Inferior parietal cortex (tissue), 1 donor: Measurements from ENCODE around the gene NT5DC2.

ENCODE experiments used
- DNase-seq: peaks from one replicate; pipeline ENCODE4 v3.0.0-alpha.2; 2016; ENCODE audit errors: extremely low spot score

NT5DC2 gene

DNA sequence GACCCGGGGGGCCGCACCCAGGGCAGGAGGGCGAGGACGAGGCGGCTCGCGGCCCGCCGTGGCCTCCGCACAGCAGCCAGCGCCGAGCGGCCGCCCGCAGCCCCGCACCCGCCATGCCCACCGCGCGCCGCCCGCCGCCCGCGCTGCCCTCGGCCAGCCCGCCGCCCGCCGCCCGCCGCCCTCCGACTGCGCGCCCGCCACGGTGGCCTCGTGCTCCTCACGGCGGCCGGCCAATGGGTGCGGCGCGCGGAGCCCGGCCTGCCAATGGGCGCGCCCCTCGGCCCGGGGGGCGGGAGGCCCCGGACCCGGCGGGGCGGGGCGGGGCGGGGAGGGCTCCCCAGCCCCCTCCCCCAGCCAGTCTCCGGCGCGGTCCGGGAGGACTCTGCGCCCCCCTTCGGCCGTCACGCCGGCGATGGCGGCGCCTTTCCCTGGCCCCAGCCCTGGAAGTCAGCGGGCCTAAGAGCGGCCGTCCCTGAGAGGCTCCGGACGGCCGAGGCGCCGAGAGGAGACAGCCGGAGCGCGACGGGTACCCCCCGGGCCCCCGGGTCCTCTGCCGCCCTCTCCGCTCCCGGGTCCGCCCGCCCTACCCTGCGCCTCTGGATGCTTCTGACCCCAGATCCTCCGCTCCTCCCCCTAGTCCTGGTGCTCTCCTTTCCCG, at the start of gene NT5DC2:
TSS of gene NT5DC2 (minus strand) at position 235 of the 658 bp plus-strand sequence. CDS start at position 115, 120 bp downstream.
- DNase-seq = no peak

DNA sequence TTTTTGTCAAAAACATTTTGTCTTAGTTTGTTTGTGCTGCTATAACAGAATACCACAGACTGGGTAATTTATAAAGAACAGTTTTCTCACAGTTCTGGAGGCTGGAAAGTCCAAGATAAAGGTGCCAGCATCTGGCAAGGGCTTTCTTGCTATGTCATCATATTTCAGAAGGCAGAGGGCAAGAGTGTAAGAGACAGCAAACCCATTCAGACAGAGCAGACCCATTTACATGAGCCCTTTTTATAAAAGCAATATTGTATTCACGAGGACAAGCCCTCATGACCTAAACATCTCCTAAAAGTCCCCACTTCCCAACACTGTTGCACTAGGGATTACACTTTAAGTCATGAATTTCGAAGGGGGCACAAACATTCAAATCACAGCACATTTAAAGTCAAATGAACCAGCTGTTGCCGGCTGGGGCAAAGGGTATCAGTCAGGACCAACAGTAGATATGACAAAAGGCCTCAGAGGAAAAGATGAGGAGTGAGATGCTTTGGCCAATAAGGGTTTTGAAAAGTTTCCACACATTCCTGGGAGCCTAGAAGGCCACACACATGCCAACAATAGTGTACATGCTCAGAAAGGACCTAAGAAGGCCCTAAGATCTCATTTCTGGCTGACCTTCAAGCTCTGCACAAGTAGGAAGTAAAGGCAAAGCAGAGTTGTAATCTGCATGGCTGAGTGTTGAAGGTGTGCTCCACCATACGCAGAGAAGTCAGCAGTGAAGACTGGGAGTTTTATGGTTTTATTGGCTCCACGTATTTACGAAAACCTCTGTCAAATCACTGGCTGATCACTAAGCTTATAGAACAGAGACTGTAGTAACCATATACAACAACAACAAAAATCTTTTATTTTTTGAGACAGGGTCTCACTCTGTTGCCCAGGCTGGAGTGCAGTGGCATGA, 40.7 kb upstream of the NT5DC2 start:
- DNase-seq = no peak

DNA sequence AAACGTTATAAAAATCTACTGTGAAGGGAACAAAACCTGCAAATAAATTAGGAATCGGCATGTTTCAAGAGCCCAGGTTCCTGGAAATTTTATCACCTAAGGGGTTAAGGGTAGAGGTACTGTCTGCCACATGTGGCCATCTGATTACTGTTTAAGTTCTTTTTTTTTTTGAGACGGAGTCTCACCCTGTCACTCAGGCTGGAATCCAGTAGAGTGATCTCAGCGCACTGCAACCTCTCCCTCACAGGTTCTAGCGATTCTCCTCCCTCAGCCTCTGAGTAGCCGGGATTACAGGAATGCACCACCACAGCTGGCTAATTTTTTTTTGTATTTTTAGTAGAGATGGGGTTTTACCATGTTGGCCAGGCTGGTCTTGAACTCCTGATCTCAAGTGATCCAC, 38.6 kb upstream of the NT5DC2 start:
- no peak for DNase-seq

DNA sequence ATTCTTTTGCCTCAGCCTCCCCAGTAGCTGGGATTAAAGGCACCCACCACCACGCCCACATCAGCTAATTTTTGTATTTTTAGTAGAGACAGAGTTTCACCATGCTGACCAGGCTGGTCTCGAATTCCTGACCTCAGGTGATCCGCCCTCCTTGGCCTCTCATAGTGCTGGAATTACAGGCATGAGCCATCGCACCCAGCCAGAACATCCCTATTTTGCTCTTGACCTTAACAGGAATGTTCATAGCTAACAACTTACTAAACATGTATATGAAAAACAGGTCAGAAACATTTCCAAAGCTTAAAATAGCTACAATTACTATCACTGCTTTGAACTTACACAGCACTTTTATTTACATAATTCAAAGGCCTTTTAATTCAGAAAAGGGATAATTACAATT, 36.4 kb upstream of the NT5DC2 start:
- no peak for DNase-seq

DNA sequence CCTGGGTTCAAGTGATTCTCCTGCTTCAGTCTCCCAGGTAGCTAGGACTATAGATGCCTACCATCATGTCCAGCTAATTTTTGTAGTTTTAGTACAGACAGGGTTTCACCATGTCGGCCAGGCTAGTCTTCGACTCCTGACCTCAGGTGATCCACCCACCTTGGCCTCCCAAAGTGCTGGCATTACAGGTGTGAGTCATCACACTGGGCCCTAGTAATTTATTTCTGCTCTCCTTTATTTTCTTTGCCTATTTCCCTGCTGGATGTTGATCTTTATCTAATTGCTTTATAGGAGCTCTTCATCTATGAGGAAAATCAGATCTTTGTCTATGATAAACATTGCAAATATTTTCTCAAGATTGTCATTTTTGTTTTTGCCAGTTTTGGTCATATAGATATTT, 34.4 kb upstream of the NT5DC2 start:
- DNase-seq = no peak

DNA sequence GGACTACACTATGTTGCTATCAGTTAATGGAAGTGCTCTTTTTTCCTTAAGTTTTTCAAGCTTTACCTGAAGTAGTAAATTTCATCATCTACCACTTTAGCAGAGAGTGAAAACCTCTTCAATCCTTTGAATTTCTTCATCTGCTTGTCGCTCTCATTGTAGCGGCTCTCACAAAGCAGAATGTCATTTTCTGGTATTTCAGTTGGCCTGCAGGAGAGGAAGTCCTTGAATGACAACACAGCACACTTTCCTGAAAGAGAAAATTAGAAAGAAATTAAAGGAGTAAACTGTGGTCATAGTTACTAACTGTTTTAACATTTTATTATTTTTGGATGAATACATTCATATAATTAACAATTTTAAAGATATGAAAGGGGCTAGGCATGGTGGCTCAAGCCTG, 30.3 kb upstream of the NT5DC2 start:
- DNase-seq = no peak

DNA sequence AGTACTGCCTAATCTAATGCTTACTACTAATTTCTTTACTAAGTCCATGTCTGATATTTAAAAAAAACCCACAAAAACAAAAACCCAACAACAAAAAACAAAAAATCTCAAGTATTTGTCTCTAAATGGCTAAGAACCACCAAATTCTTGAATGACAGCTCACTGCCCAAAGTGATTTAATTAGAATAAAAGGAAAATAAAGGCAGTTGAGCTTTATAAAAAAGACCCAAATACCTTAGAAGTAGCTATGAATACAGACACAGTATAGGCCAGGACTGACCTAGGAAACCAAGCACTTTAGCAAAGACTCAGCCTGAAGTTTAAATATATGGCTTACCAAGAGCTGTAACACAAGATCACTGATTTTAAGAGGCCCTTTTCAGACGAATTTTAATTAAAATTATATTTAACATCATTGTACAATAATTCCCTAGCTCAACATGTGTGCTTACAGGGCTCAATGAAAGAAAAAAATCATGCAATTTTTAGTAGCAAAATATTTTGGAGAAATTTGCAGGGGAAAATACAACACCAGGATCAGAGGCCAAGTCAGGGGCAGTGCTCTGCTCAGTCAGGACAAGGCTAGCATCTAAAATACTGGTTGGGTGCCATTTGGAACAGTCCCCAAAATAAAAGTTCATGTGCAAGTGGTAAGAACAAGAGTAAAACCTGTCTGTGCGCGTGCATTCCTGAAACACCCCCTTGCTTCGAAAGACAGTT, 27.5 kb upstream of the NT5DC2 start:
- DNase-seq = no peak

DNA sequence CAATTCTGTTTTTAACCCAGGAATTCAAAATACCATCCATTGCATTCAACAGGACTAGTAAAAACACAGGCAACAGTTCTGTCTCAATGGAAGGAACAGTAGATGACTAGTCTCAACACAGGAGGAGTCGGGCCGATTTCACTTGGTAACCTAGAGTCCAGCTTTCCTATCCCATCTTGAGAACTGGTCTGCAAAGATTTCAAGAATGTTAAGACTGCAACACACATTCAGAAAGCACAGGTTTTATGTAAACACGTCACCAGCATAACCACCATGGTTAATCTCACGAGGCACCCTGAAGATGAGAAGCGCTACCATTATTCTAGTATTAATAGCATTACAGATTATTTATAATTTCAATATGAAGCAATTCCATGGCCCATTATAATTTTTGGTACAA, 24.8 kb upstream of the NT5DC2 start:
- DNase-seq = no peak

DNA sequence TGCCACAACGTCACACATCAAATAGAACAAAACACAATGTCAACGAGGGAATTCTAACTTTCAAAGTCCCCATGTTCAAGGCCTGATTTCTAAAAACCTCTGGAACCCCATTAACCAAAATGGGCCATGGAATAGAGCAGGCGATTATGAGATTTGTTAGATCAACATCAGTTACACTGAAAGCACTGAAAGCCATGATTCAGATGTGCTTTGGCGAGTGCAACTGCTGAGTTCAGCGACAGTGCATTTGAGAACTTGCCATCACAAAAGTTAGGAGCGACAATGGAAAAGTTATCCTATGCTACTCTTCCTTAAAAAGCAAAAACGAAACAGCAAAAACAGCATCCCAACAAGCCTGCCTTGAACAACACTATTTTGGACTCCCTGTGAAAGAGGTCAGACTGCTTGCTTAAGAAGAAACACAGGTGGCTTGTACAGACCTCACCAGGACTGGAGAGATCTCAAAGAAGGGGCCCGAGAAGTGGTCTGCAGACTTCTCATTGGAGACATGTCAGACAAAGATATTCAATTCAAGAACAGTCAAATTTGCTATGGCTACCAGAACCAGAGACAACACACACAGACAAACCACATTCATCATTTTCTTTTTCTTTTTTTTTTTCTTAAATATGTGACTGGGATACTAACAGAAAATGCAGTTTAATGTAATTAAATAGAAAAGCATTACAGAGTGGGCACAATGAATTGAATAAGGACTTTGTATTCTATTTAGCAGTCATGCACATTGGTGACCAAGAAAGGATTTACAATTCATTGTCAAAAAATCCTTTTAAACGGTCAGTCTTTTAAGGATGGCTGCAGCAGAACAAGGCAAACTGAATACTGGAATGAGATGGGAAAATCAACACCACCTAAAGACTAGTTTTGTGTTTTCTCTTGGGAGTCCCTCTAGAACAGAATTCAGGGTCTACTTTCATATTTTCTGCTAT, 23.6 kb upstream of the NT5DC2 start:
- DNase-seq = no peak

DNA sequence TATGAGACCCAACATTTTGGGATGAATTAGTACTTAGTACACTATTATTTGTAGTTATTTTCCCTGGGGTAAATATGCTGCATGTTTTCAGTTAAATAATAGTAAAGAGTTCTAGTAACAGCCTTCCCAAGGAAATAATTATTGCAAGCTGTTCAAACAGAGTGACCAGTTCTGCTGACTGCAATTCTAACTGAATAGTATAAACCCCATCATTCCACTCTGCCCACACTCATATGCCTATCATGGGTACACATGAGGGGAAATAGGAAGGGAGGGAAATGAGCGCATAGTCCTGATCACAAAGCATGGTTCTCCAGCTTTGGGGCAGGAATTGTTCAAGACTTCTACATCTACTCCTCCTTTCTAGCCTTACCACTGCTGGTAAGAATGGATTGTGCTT, 21.4 kb upstream of the NT5DC2 start:
- DNase-seq = no peak

DNA sequence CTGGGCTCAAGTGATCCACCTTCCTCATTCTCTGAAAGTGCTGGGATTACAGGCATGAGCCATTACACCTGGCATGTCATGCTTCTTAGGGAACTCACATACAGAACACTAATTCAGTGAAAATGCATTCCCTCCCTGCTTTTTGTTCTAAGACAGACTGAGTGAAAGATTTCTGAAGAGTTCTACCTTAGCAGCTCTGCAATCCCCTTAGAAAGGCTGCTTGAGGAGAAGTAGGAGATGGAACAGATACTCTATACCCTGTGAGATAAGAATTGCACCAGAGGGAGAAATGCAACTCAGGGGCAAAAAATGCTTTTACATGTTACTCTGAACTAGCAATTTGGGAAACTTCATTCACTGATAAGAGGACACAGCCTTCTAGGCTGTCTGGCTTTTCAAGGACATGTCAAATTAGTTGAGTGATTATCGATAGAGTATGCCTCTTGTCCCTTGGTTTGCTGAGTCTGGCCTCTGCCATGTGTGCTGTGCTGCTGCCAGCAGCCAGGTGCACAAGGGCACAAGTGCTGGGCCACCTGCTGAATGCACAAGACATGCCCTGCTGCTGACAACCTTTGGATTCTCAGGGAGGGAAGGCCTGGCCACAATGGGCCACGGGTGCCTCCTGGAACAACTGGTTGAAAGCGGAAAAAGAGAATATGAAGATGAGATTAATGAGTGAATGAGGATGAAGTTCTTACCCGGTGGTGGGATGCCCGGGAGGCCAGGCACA, 20.5 kb upstream of the NT5DC2 start:
- DNase-seq = no peak

DNA sequence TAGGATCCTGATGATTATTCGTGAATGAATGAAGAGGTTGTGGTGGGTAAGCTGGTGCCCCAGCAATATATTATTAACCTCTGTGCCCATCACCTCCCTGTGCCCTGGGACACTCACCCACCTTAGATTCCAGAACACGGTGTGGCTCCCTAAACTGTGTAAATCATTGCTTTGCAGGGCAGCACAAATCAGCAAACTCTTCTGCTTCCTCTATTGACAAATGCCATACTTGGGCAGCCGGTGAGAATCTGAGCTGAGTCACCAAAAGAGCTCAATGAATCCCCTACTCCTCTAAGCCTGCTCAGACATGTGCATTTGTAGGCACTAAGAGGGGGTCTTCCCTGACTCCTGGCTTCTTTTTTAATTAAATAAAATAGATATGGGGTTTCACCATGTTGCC, 18.4 kb upstream of the NT5DC2 start:
- no peak for DNase-seq

DNA sequence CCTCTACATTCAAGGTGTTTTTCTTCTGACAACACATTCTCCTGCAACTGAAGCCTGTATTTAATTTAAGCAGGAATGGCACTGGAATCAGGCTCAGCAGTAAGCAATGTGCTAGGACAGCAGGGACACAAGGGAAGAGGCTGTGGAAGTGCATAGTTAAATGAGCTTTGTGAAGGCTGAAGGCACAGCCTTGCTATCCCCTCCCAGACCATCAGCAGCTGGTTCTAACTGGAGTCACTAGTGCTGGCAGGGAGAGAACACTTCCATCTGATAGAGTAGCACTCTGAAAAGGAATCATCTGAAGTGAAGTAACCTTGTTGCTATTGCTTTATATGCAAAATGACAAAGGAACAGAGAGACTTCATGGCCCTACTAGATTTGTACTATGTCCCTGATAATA, 17.5 kb upstream of the NT5DC2 start:
- no peak for DNase-seq

DNA sequence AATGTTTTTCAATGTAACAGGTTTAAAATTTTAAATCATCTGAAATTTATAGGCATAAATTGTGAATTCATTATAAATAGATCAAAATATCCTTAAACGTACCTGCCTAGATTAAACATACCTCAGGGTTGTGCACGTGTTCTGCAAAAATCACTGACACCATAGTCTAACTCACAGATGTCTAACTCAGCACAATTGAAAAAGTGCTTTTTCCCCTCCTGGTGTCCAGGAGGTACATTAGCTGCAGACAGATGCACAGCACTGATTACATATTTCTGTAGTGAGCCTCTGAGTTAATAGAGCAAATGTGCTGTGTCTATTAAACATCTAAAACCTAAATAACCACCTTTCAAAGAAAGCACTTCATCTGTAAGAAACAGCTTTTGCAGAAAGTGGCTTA, 13.5 kb upstream of the NT5DC2 start:
- DNase-seq = no peak

DNA sequence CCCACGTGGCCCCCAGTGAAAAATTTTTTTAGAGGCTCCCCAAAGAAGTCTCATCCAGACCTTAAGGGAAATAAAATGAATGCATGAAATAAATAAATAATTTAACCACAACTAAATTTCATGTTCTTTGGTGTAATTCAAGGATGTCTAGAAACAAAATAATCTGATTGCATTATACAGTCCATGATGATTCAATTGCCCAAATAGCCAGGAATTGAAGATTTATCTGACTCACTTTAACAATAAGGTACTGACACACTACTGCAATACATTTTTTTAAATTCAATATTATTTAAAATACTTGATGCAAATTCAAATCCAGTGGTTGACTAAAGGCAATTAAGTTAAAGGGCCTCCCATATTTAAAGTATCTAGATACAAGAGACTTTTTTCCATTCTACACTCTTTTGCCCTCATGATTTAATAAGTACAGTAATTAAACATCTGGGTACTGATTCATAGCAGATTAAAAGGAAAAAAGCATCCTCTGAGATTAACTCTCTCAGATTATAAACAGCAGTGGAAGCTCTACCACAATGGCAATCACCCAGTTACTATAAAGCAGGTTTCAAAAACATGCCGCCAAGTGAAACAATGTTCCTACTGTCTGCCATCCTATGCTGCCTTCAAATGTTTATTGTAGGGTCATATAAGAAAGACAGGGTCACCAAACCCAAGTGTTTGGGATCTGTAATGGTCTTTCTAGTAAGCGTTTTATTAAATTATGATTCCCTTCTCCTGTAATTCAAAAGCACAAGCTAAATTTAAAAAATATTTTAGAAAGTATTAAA, 12.6 kb upstream of the NT5DC2 start:
- no peak for DNase-seq

DNA sequence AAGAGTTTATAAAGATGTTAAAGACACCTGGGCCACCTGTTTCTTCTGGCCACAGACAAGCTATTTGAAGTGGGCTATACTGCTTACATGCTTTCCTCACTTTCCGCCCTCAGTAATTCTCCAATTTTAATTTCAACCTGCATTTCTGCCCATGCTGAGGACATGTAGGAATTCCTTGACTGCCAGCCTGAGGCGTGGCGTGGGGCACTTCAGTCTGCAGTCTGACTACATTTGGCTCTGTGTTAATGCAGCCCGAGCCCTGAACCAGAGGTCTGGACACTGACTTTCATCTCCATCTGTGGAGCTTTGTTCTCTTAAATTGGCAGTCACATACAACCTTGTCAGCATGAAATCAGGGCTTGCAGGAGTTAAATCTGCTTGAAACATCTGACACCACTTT, 11.3 kb upstream of the NT5DC2 start:
- DNase-seq = no peak

DNA sequence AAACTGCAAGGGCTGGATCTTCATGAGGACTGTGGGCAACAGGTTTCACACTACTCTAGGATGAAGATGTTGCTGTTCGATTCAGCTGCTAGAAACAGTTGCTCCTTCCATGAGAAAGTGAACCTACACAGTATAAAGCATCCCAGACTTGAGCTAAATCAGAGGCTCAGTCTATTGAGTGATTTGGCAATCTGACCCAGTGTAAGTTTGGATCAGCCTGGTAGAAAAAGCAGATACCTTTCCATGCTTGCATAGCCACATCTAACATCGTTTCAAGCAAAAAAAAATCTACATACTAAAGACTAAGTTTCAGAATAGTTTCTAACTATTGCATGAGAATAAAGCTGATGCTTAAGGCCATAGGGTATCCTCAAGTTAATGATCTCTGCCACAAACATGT, 7.4 kb upstream of the NT5DC2 start:
- DNase-seq = no peak

DNA sequence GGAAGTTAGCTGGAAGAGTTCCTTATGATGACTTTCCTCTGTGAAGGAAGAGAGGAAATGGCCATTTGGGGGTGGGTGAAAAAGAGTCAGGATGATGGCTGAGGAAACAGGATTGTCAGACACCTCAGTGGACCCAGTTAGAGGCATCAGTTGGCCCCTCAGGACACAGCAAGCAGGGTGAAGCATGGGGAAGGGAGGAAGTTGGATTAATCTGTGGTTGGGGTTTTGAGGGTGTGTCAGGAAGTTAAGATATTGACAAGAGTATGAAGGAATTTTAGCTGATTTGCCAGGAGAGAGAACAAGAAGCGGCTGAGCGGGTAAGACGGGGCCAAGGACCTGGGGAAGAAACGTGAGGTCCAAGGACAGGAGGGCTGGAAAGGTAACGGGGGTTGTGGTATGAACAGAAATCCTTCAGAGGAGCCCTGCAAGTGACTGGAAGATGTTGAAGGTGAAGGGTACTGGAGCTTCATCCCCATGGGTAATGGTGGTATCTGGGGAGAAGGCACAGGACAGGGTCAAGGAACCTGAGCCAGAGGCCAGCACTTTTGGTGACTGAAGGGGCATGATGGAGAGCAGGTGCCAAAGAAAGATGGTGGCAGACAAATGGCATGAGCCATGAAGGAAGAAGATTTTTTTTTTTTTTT, 5.5 kb upstream of the NT5DC2 start:
- no peak for DNase-seq

DNA sequence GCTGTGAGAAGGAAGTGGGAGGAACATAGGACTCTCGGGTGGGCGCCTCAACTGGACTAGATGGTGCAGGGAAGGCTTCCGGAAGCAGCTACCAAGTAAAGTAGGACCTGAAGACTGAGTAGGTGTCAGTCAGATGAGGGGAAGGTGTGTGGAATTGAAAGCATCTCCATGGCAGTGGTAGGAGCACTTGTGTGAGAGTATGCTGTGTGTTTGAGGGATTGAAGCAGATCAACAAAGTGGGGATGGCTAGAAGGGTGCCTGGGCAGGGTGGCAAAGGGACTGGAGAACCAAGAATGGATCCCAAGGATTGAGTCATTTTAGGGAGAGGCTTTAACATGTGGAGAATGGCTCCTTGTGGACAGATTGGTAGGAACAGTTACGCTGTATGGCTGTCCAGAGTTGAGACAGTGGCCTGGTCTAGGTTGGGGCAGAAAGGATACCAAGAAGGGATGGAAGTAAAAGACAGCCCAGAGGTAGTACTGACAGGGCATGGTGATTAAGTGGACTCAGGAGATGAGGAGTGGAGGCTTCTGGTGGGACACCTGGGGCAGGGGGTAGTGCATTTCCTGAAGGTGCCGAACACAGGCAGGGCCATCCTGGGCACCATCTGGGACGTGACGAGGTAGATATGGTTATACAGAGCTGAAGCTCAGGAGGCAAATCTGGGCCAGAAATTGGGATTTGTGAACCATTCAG, 4.2 kb upstream of the NT5DC2 start:
- DNase-seq = no peak
